ENCODE results near the gene DYNLRB2. TPM values are rescaled to one million over a fixed set of nuclear protein-coding genes. Genes with fewer than 3 reads are reported as not detected.

The DYNLRB2 gene
- total and polyA plus RNA-seq, 4 donors: 0.58 to 0.92 TPM; not detected in 2

DNA sequence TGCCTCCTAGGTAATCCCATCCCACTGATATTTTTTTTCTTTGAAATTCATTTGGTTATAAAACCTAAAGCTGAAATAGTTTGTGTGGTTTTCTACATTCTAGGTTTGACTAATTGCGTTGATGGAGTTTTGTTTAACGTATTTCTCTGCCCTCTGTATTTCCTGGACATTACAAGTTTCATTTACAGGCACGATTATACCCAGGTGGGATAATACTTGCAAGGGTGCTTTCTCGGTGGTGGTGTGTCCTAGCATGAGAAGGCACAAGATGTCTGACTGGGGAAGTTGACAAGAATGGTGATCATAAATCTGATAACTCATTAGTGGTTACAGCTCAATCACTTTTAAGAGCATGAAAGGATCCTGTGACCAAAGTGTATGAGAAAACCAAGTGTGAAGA, 45.0 kb downstream of the DYNLRB2 start:
- TF ChIP-seq SP1 (IDR thresholded peaks at IDR 0.05) (no peak), GABPA (IDR thresholded peaks at IDR 0.05 in 1 of 2, conservative IDR thresholded peaks at IDR 0.05 in 1 of 2) (no peak), HNF4A (conservative IDR thresholded peaks at IDR 0.05) (no peak), FOXA2 (IDR thresholded peaks at IDR 0.05) (no peak), NR2F2 (IDR thresholded peaks at IDR 0.05) (no peak)
- TF ChIP-seq, protein P1, sequence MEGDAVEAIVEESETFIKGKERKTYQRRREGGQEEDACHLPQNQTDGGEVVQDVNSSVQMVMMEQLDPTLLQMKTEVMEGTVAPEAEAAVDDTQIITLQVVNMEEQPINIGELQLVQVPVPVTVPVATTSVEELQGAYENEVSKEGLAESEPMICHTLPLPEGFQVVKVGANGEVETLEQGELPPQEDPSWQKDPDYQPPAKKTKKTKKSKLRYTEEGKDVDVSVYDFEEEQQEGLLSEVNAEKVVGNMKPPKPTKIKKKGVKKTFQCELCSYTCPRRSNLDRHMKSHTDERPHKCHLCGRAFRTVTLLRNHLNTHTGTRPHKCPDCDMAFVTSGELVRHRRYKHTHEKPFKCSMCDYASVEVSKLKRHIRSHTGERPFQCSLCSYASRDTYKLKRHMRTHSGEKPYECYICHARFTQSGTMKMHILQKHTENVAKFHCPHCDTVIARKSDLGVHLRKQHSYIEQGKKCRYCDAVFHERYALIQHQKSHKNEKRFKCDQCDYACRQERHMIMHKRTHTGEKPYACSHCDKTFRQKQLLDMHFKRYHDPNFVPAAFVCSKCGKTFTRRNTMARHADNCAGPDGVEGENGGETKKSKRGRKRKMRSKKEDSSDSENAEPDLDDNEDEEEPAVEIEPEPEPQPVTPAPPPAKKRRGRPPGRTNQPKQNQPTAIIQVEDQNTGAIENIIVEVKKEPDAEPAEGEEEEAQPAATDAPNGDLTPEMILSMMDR (IDR thresholded peaks at IDR 0.05; ENCODE audit: low read depth, low read length, missing input control): no peak
- 81% methylated on average over 4 of the region's 4 CpGs for WGBS
- DNase-seq (ENCODE audit: low spot score): no peak
- no peak overlapping the region for H3K27ac ChIP-seq (ENCODE audit: low read depth in 1 of 2, low read length in 2 of 2)
- H3K4me3 ChIP-seq (ENCODE audit: low read depth in 1 of 3, low read length in 3 of 3): no peak overlapping the region
- no peaks in the 10 kb centered on the region for H3K27me3 ChIP-seq (ENCODE audit: control insufficient read depth in 4 of 4, insufficient read depth in 4 of 4, low read length in 3 of 4)
- H3K4me1 ChIP-seq (ENCODE audit: control insufficient read depth in 4 of 4, insufficient read depth in 4 of 4, low read length in 3 of 4): no peaks in the 10 kb centered on the region
- no peak overlapping the region for H3K9ac ChIP-seq (ENCODE audit: low read depth in 1 of 2, low read length in 2 of 2)
- H3K9me3 ChIP-seq (ENCODE audit: control insufficient read depth in 4 of 4, low read length in 3 of 4): no peaks in the 10 kb centered on the region
- no peaks in the 10 kb centered on the region for H3K36me3 ChIP-seq (ENCODE audit: control insufficient read depth in 4 of 4, insufficient read depth in 3 of 4, low read depth in 1 of 4, low read length in 3 of 4)

DNA sequence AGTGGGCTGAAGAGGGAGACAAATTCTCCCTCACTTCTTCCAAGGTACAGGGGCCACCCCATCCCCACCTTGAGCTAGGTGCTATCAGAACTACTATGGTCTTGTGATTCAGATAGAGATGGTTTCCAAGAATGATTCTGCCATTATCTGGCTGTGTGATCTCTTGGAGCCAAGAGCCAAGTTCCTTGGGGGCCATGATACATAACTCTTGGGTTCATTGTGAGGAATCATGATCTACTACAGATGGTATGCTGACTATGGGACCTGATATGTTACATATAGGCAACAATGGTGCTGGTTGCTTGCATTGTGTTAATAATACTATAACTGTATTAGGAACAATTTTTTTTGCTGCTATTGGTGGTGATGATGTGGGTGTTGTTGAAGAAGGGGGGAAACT, 45.7 kb downstream of the DYNLRB2 start:
- no peaks in the 10 kb centered on the region for H3K4me1 ChIP-seq (ENCODE audit: control insufficient read depth in 4 of 4, insufficient read depth in 4 of 4, low read length in 3 of 4)
- H3K9ac ChIP-seq (ENCODE audit: low read depth in 1 of 2, low read length in 2 of 2): no peak overlapping the region
- TF ChIP-seq, protein P2, sequence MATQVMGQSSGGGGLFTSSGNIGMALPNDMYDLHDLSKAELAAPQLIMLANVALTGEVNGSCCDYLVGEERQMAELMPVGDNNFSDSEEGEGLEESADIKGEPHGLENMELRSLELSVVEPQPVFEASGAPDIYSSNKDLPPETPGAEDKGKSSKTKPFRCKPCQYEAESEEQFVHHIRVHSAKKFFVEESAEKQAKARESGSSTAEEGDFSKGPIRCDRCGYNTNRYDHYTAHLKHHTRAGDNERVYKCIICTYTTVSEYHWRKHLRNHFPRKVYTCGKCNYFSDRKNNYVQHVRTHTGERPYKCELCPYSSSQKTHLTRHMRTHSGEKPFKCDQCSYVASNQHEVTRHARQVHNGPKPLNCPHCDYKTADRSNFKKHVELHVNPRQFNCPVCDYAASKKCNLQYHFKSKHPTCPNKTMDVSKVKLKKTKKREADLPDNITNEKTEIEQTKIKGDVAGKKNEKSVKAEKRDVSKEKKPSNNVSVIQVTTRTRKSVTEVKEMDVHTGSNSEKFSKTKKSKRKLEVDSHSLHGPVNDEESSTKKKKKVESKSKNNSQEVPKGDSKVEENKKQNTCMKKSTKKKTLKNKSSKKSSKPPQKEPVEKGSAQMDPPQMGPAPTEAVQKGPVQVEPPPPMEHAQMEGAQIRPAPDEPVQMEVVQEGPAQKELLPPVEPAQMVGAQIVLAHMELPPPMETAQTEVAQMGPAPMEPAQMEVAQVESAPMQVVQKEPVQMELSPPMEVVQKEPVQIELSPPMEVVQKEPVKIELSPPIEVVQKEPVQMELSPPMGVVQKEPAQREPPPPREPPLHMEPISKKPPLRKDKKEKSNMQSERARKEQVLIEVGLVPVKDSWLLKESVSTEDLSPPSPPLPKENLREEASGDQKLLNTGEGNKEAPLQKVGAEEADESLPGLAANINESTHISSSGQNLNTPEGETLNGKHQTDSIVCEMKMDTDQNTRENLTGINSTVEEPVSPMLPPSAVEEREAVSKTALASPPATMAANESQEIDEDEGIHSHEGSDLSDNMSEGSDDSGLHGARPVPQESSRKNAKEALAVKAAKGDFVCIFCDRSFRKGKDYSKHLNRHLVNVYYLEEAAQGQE (IDR thresholded peaks at IDR 0.05): no peak
- TF ChIP-seq JUND (IDR thresholded peaks at IDR 0.05): no peak
- TF ChIP-seq HNF4G (IDR thresholded peaks at IDR 0.05): no peak
- no peak for TF ChIP-seq GABPA (IDR thresholded peaks at IDR 0.05 in 1 of 2, conservative IDR thresholded peaks at IDR 0.05 in 1 of 2)
- no peak for TF ChIP-seq HNF4A (conservative IDR thresholded peaks at IDR 0.05)
- TF ChIP-seq, protein P3, sequence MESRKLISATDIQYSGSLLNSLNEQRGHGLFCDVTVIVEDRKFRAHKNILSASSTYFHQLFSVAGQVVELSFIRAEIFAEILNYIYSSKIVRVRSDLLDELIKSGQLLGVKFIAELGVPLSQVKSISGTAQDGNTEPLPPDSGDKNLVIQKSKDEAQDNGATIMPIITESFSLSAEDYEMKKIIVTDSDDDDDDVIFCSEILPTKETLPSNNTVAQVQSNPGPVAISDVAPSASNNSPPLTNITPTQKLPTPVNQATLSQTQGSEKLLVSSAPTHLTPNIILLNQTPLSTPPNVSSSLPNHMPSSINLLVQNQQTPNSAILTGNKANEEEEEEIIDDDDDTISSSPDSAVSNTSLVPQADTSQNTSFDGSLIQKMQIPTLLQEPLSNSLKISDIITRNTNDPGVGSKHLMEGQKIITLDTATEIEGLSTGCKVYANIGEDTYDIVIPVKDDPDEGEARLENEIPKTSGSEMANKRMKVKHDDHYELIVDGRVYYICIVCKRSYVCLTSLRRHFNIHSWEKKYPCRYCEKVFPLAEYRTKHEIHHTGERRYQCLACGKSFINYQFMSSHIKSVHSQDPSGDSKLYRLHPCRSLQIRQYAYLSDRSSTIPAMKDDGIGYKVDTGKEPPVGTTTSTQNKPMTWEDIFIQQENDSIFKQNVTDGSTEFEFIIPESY (IDR thresholded peaks at IDR 0.05): no peak
- H3K4me3 ChIP-seq (ENCODE audit: low read depth in 1 of 3, low read length in 3 of 3): no peak overlapping the region
- no peaks in the 10 kb centered on the region for H3K27me3 ChIP-seq (ENCODE audit: control insufficient read depth in 4 of 4, insufficient read depth in 4 of 4, low read length in 3 of 4)
- H3K36me3 ChIP-seq (ENCODE audit: control insufficient read depth in 4 of 4, insufficient read depth in 3 of 4, low read depth in 1 of 4, low read length in 3 of 4): no peaks in the 10 kb centered on the region
- H3K9me3 ChIP-seq (ENCODE audit: control insufficient read depth in 4 of 4, low read length in 3 of 4): no peaks in the 10 kb centered on the region
- H3K27ac ChIP-seq (ENCODE audit: low read depth in 1 of 2, low read length in 2 of 2): no peak overlapping the region
- DNase-seq (ENCODE audit: low spot score): no peak

DNA sequence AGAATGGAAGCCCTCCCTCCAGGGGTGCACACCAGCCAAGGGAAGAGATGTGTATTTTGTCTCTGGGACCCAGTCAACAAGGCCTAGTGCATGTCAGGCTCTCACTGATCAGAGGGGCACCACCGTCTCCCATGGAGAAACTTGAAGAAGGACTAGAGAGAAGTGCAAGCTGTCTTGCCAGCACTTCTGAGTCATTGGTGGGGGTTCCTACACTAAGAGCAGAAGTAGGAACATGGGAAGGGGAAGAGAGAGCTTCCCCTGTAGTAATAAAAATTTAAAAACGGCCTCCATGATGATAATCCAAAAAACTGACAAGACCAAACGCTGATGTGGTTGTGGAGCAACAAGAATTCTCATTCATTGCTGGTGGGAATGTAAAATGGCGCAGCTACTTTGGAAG, 46.3 kb downstream of the DYNLRB2 start:
- Histone ChIP-seq H3K27ac (ENCODE audit: low read depth in 1 of 2, low read length in 2 of 2) (no peak overlapping the region), H3K36me3 (ENCODE audit: control insufficient read depth in 4 of 4, insufficient read depth in 3 of 4, low read depth in 1 of 4, low read length in 3 of 4) (no peaks in the 10 kb centered on the region), H3K9me3 (ENCODE audit: control insufficient read depth in 4 of 4, low read length in 3 of 4) (no peaks in the 10 kb centered on the region), H3K27me3 (ENCODE audit: control insufficient read depth in 4 of 4, insufficient read depth in 4 of 4, low read length in 3 of 4) (no peaks in the 10 kb centered on the region), H3K9ac (ENCODE audit: low read depth in 1 of 2, low read length in 2 of 2) (no peak overlapping the region), H3K4me1 (ENCODE audit: control insufficient read depth in 4 of 4, insufficient read depth in 4 of 4, low read length in 3 of 4) (no peaks in the 10 kb centered on the region), H3K4me3 (ENCODE audit: low read depth in 1 of 3, low read length in 3 of 3) (no peak overlapping the region)
- no peak for TF ChIP-seq NR2F2 (IDR thresholded peaks at IDR 0.05)
- TF ChIP-seq TAF1 (conservative IDR thresholded peaks at IDR 0.05): no peak
- TF ChIP-seq RAD21 (IDR thresholded peaks at IDR 0.05): no peak
- TF ChIP-seq RXRA (IDR thresholded peaks at IDR 0.05): no peak
- no peak for TF ChIP-seq GABPA (IDR thresholded peaks at IDR 0.05 in 1 of 2, conservative IDR thresholded peaks at IDR 0.05 in 1 of 2)
- TF ChIP-seq, protein P3 (IDR thresholded peaks at IDR 0.05): no peak
- no peak for TF ChIP-seq FOXA1 (IDR thresholded peaks at IDR 0.05)
- no peak for TF ChIP-seq HNF4A (conservative IDR thresholded peaks at IDR 0.05)
- TF ChIP-seq, protein P4, sequence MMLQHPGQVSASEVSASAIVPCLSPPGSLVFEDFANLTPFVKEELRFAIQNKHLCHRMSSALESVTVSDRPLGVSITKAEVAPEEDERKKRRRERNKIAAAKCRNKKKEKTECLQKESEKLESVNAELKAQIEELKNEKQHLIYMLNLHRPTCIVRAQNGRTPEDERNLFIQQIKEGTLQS (IDR thresholded peaks at IDR 0.05): no peak
- no peak for TF ChIP-seq JUND (IDR thresholded peaks at IDR 0.05)
- TF ChIP-seq SP1 (IDR thresholded peaks at IDR 0.05): no peak
- WGBS: 81% methylated on average over 4 of the region's 4 CpGs
- no peak for DNase-seq (ENCODE audit: low spot score)
